ENCODE data around the gene COL16A1.

The COL16A1 gene

GRCh38 chr1:31705080-31705866 lies 1.5 kb upstream of the COL16A1 start:
- DNase-seq: peak; percentile 64

GRCh38 chr1:31704271-31705079 lies 658 bp upstream of the COL16A1 start:
- DNase-seq: no peak

DNA sequence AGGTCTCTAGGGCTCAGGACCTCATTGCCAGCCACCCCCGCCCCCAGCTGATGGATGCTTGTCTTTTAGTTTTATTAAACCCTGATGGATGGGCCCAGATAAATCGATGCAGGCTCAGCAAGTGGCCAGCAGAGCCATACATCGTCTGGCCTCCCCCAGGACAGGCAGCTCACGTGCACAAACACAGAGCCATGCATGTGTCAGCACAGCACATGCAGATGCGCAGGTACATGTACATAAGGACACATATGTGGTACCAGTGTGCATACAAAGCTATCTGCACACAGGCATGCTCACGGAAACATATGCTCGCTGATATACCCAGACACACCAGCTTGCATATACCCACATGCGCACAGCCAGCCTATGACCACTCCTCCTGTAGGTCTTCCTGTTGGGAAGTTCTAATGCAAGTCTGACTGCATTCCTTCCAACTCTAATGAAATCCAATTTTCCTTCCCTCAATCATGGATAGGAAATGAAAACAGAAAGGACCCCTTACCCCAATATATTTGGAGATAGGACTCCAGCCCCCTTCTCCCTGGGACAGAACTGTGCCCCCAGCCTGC lies 897 bp downstream of the COL16A1 start:
- DNase-seq: no peak

DNA sequence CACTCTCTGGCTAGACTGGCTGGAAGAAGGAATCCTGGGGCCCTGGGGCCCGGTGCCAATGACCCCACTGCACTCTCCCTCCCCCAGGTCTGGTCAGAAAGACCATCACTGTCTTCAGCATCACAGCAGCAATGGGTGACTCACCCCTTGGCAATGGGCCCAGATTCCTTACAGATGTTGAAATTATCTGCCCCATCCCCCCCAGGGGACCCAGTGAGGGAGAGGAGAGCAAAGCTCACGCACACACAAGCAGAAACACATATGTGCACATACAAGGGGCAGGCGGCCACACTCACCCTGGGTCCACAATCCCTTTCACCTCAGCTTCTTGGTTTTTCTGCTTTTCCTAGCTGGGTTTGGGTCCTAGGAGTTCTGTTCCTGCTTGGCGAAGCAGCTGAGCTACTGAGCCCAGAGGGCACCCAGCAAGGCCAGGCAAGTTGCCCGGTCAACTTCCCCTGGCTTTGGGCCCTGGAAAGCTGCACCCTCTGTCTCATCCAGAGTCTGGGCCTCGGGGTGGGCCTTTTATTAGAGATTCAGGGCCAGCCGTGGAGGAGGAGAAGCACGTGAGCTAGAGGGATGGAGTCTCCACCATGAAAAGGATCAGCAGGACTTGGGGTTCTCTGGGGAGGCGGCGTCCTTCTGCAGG lies 2.6 kb downstream of the COL16A1 start:
- peak; percentile 19 for DNase-seq

DNA sequence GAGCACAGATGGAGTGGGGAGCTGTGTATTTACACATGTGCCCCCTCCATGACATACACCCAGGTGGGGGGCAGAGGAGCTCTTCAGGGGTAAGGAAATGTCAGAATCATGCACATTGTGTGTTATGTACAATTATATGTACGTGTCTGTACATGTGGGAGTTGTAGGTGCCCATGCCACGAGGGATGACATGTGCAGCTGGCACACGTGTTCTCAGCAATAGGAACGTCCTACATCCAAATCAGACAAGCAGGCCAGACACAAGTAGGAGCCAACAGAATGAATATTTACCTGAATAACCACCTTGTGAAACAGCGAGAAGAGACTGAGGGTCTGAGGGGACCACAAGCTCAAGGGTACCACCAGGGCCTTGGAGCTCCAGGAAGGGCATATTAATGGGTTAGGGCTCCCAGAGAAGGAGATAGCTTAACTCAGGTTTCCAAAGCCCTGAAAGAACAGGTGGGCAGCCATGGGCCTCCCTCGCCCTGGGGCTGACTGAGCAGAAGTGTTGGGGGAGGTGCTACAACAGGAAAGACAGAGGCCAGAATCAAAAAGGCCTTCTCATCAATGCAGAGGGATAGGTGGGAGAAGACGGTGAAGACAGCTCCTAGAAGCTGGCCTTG lies 3.2 kb downstream of the COL16A1 start:
- no peak for DNase-seq

GRCh38 chr1:31699341-31699891 lies 4.4 kb downstream of the COL16A1 start:
- DNase-seq: peak; percentile 10

DNA sequence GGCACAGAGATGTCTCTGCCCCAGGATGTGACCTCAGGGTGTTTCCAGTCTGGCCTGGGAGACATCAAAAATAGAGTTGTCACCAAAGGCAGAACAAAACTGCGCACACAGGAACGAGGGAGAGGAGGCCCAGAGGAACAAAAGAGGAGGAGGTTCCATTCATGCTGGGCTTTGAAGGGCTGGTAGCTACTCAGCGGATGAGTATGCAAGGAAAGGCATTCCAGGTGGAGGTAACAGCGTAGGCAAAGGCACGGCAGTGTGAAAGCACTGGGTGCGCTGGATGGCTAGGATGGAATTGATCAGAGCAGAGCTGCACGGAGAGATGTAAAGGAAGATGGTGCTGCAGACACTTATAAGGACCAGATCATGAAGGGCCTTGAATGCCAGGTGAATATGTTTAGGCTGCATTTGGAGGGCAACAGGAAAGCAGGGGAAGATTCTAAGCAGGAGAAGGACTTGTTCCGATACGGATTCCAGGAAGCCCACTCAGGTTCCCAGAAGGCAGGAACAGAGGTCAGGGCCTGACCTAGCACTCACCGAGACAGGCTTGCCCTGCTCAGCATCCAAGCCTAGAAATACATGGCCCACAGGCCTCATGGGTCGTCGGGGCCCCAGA lies 6.3 kb downstream of the COL16A1 start:
- no peak for DNase-seq

GRCh38 chr1:31696242-31696641 lies 7.6 kb downstream of the COL16A1 start:
- DNase-seq: no peak

- DNase-seq: no peak
Measured at GRCh38 chr1:31695327-31695726, 8.5 kb downstream of the COL16A1 start.

DNA sequence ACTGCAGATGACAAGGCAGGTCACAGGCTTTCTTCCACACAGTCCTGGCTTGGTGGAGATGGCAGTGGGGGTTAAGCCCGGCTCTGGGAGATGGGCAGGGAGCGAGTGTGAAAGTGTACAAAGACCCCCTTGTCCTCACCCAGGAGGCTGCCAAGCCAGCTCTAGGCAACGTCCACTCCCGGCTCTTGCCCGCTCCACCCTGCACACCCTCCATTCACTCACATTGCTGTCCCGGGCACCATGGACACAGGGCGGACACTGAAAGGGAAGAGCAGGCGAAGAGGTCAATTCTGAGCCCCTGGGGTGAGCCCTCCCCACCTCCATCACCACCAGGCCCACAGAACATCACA lies 8.9 kb downstream of the COL16A1 start:
- no peak for DNase-seq

- no peak for DNase-seq
Measured at GRCh38 chr1:31694069-31694963, 9.5 kb downstream of the COL16A1 start.

DNA sequence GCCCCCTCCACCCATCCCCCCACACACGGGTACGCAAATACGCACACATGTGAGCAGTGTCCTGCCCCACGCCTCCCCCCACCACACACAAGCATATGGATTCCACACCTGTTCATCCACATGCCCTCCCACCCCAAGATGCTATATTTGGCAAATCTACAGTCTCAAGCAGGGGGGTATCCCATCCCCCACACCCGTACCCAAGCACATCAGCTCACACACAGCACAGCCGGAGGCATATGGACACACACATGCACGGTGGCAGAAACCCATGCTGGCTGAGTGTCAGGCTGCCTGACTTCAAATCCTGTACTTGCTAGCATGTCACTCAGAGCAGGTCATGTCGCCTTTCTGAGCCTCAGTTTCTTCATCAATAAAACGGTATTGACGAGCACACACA lies 10.6 kb downstream of the COL16A1 start:
- no peak for DNase-seq

- no peak for DNase-seq
Measured at GRCh38 chr1:31691951-31692350, 11.9 kb downstream of the COL16A1 start.

DNA sequence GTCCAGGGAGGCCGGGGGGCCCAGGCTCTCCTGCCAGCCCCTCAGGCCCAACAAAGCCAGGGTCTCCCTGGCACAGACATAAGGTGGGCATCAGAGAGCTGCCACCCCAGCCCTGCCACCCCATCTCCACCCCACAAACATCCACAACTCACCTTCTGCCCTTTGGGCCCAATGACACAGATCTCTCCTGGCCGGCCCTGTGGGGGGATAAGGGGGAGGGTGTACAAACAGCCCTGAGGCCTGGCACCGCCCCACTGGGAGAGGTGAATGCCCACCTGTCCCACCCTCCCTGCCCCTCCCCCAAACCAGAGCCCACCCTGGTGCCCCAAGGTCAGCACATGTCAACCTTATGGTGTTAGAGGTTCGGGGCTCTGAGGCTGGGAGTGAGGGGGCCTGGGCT lies 12.4 kb downstream of the COL16A1 start:
- no peak for DNase-seq

DNA sequence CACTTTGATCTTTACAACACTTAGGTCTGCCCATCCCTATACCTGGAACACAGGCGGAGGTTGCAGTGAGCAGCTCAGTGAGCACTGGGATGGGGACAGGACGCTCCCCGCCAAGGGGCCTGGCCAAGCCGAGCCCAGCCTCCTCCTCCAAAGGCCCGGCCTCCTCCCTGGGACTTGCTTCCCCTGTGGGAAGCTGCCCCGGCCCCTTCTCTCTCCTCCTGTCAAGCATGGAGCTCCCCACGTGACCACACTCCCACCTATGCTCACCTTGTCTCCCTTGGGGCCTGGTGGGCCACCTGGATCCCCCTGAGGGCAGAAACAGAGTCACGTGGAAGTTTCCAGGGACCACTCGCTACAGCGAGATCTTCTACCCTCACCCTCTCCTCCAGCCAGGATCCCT lies 12.9 kb downstream of the COL16A1 start:
- no peak for DNase-seq

DNA sequence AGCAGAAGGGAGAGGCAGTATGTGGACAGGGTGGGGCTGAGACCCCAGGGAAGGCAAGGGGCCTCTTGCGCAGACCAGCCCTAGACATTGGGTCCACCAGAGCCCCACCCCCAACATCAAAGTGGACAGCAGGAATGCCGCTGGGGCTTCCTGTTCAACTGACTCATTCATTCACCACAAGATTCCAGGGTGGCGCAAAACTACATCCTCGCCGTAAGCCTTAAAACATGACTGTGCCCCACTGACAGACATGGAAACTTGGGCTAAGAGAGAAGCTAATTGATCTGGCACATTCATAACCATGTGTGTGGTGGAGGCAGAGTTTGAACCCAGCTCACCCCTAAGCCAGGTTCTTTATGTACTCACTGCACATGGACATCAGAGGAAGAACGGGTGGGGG lies 14.0 kb downstream of the COL16A1 start:
- no peak for DNase-seq

DNA sequence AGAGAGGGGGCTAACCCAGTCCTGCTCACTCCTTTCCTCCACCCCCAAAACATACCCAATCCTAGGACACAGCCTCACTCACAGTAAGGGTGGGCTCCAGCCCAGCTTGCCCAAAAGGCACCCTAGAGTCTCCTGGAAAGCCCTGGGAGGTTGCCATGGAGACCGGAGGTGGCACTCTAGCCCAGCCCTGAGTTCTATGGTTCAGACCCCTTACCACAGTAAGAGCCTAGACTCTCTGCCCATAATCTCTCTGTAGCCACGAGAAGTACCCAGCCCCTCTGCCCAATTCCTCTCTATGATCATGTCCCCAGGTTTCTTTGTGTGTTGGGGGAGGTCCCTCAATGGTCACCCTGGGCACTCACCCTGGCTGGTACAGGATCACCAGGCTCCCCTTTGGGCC lies 14.4 kb downstream of the COL16A1 start:
- no peak for DNase-seq

DNA sequence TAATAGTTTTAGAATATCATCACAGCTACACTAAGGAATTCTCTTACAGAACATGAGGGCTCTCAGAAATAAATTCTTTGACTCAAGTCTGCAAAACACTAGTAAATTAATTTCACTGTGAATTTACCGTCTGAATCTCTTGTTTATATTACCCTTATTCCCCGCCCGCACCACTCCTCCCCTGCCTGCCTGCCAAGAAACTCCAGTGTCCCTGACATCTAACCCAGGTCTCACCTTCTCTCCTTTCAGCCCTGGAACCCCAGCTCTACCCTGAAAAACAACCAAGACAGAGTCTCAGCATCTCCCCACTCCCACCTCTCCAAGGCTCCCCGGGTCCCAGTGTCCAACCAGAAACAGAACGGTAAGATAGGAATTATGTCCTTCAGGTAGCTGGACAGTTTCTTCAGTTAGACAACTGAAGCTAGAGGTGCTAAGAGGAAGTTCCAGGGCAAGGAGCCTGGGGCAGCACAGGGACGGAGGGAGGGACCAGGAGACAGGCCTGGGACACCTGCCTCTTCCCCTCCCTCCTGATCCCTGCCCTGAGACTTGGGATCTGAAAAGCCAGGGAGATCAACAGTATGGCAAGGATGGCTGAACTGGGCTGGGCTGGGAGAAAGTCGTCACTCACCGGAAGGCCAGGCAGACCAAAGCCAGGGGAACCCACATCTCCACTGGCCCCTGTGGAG lies 15.4 kb downstream of the COL16A1 start:
- no peak for DNase-seq

- no peak for DNase-seq
Measured at GRCh38 chr1:31687601-31688000, 16.2 kb downstream of the COL16A1 start.

- no peak for DNase-seq
Measured at GRCh38 chr1:31685795-31686194, 18.0 kb downstream of the COL16A1 start.

GRCh38 chr1:31683997-31684396 lies 19.8 kb downstream of the COL16A1 start:
- no peak for DNase-seq

Data from stimulated activated CD4-positive, alpha-beta T cell treated with anti-CD3 and anti-CD28 coated beads, Interleukin-4, amount 100 ng/mL, for 24 hours (primary cell).